Body of pancreas (tissue), 4 donors: Measurements from ENCODE around the gene SLC25A31. TPM values are rescaled to one million over a fixed set of nuclear protein-coding genes. Genes with fewer than 3 reads are reported as not detected.
A peak's percentile ranks its signal among the peaks of the same experiment; 100 is the strongest.

ENCODE experiments used
- ATAC-seq: fragments of 150-250 bp; one replicate; pipeline ENCODE4 v1.9.1; 2016
- DNase-seq, 4 donors: peaks; one replicate each; pipeline ENCODE4 v3.0.0-alpha.2; 2019
- H3K27ac ChIP-seq, 4 donors: fragments of 200-600 bp; sonication (generic); 1 replicate in 3 of 4; 2 replicates in 1 of 4; pipeline versions ENCODE4 v1.5.1 to v1.6.1; 2016 to 2019; ENCODE audit warnings: mild to moderate bottlenecking in 1 of 4, mixed read lengths in 1 of 4, moderate library complexity in 1 of 4
- H3K27me3 ChIP-seq, 2 donors: fragments of 200-600 bp; sonication (generic); one replicate each; pipeline ENCODE4 v1.6.0; 2016; ENCODE audit warnings: mild to moderate bottlenecking in 1 of 2
- H3K36me3 ChIP-seq, 2 donors: fragments of 200-600 bp; sonication (generic); replicated peaks in 1 of 2; 2 replicates each; pipeline ENCODE4 v1.5.1; 2016; ENCODE audit warnings: low read depth in 2 of 2; ENCODE audit not compliant: insufficient read depth in 1 of 2
- H3K4me1 ChIP-seq: fragments of 200-600 bp; sonication (generic); one replicate; pipeline ENCODE4 v1.6.0; 2016
- H3K4me3 ChIP-seq, 2 donors: fragments of 200-600 bp; sonication (generic); 1 replicate in 1 of 2; 2 replicates in 1 of 2; pipeline ENCODE4 v1.5.1; 2016 to 2019
- H3K9me3 ChIP-seq, 3 donors: fragments of 200-600 bp; sonication (generic); 1 replicate in 2 of 3; 2 replicates in 1 of 3; pipeline ENCODE4 v1.5.1; 2016
- POLR2A ChIP-seq, 3 donors: fragments of 450-650 bp; IDR thresholded peaks; one replicate each; pipeline ENCODE4 v1.6.1; 2016; ENCODE audit warnings: antibody characterized with exemption in 3 of 3, mild to moderate bottlenecking in 2 of 3
- WGBS, 2 donors: methylation state at CpG; one replicate each; pipeline ENCODE4 v1.1.5; 2017; 5-methylcytosine and 5-hydroxymethylcytosine counted together
- intact Hi-C: fragments of 100-400 bp; cut with DNase I; formaldehyde crosslinking; loops from one replicate; pipeline ENCODE4 v1.15.1; 2023
- total RNA-seq, 2 donors: library from RNA; depleted of rRNA; stranded (reverse); fragments of >200 nt; gene quantifications; one replicate each; pipeline ENCODE4 v1.1.0, GENCODE V29; 2016
- TF ChIP-seq, protein P1 (sequence below), 7 experiments: fragments of 450-650 bp in 4 of 7; fragments of 200-600 bp in 3 of 7; sonication (generic) in 3 of 7; IDR thresholded peaks; one replicate each; pipeline ENCODE4 v1.5.1; 2016 to 2019; ENCODE audit warnings: antibody characterized with exemption in 7 of 7

Gene SLC25A31
- total RNA-seq, 2 donors from 2014 or later = not detected

- 29 to 31% methylated on average over 9 of the region's 9 CpGs for WGBS, 2 donors
- H3K27ac ChIP-seq = peak overlapping the region; percentile 43 to 92 (median 86)
- ATAC-seq (no peak), DNase-seq (no peak)
- intact Hi-C loops = no loop called here
- no peaks in the 10 kb centered on the region for H3K9me3 ChIP-seq
- H3K4me3 ChIP-seq = peak overlapping the region in 1 of 2 donors; percentile 9
- H3K4me1 ChIP-seq = peaks cover 15% of the 10 kb centered on the region
- H3K36me3 ChIP-seq = no peaks in the 10 kb centered on the region
- no peak for TF ChIP-seq POLR2A (IDR thresholded peaks at IDR 0.05)
- TF ChIP-seq, protein P1, sequence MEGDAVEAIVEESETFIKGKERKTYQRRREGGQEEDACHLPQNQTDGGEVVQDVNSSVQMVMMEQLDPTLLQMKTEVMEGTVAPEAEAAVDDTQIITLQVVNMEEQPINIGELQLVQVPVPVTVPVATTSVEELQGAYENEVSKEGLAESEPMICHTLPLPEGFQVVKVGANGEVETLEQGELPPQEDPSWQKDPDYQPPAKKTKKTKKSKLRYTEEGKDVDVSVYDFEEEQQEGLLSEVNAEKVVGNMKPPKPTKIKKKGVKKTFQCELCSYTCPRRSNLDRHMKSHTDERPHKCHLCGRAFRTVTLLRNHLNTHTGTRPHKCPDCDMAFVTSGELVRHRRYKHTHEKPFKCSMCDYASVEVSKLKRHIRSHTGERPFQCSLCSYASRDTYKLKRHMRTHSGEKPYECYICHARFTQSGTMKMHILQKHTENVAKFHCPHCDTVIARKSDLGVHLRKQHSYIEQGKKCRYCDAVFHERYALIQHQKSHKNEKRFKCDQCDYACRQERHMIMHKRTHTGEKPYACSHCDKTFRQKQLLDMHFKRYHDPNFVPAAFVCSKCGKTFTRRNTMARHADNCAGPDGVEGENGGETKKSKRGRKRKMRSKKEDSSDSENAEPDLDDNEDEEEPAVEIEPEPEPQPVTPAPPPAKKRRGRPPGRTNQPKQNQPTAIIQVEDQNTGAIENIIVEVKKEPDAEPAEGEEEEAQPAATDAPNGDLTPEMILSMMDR (IDR thresholded peaks at IDR 0.05) = no peak
- no peaks in the 10 kb centered on the region for H3K27me3 ChIP-seq
Measured at GRCh38 chr4:127783955-127784770, 54.0 kb downstream of the SLC25A31 start.

DNA sequence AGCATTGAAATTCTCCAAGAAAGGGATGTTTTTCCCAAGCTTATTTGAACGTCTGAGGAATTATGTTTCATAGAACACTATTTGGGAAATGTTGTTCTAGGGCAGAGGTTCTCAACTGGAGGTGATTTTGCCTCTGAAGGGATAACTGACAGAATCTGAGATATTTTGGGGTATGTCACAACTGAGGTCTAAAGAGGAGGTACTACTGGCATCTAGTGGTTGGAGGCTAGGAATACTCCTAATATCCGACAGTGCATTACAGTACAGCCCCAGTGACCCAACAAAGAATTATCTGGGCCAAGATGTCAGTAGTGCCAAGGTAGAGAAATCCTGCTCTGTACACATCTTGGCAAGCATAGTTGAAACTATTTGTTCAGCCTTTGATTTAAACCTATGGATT lies 58.3 kb downstream of the SLC25A31 start:
- Histone ChIP-seq H3K36me3 (no peaks in the 10 kb centered on the region), H3K4me1 (peaks cover 13% of the 10 kb centered on the region), H3K4me3 (no peak overlapping the region), H3K27ac (no peak overlapping the region), H3K27me3 (no peaks in the 10 kb centered on the region), H3K9me3 (no peaks in the 10 kb centered on the region)
- no peak for TF ChIP-seq POLR2A (IDR thresholded peaks at IDR 0.05)
- TF ChIP-seq, protein P1 (IDR thresholded peaks at IDR 0.05) = no peak
- intact Hi-C loops = no loop called here
- 92 to 95% methylated on average over 2 of the region's 2 CpGs for WGBS, 2 donors
- ATAC-seq (no peak), DNase-seq (no peak)

DNA sequence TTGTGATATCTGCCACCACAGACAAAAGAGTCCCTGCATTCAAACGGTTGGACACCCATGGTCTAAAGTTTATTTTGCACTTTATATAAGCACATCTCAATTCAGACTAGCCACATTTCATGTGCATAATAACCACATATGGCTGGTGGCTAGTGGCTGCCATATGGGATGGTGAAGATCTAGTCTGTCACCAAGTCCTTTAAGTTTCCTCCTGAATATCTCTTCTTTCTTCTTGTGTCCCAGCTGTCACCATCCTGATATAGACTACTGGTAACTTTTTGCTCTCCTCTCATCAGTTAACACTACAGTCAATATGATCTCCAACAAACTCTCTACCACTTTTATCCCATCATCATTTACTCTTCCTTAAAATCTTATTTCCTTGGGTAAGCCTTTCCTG lies 61.2 kb downstream of the SLC25A31 start:
- Histone ChIP-seq H3K4me1 (peaks cover 8% of the 10 kb centered on the region), H3K4me3 (no peak overlapping the region), H3K27ac (no peak overlapping the region), H3K9me3 (no peaks in the 10 kb centered on the region), H3K36me3 (no peaks in the 10 kb centered on the region), H3K27me3 (no peaks in the 10 kb centered on the region)
- 63 to 83% methylated on average over 1 of the region's 1 CpG for WGBS, 2 donors
- DNase-seq = no peak
- no peak for ATAC-seq
- TF ChIP-seq, protein P1 (IDR thresholded peaks at IDR 0.05) = no peak
- no peak for TF ChIP-seq POLR2A (IDR thresholded peaks at IDR 0.05)
- intact Hi-C loops = no loop called here

DNA sequence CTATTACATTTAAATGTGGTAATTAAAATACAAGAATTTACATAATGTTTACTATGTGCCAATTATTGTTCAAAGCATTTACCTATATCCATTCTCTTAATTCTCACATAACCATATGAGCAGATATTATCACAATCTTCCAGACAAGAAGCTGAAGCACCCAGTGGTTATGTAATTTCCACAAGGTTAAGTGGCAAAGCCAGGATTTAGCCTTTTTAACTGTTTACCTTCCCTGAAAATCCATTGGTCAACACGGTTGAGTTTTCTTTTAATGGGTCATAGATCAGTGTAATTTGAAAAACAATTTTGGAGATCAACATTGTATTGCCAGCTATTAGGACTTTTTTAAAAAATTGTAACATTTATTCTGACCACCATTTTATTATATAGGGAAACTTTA lies 63.3 kb downstream of the SLC25A31 start:
- DNase-seq (no peak), ATAC-seq (no peak)
- H3K9me3 ChIP-seq = no peaks in the 10 kb centered on the region
- no peak overlapping the region for H3K27ac ChIP-seq
- no peak overlapping the region for H3K4me3 ChIP-seq
- TF ChIP-seq, protein P1 (IDR thresholded peaks at IDR 0.05) = no peak
- TF ChIP-seq POLR2A (IDR thresholded peaks at IDR 0.05) = no peak
- 44 to 52% methylated on average over 1 of the region's 1 CpG for WGBS, 2 donors
- H3K36me3 ChIP-seq = peaks cover 0 to under 1% of the 10 kb centered on the region in 2 donors
- no peaks in the 10 kb centered on the region for H3K27me3 ChIP-seq
- intact Hi-C loops = no loop called here
- peaks cover 8% of the 10 kb centered on the region for H3K4me1 ChIP-seq

- no peak overlapping the region for H3K4me3 ChIP-seq
- ATAC-seq (no peak), DNase-seq (no peak)
- no peak for TF ChIP-seq POLR2A (IDR thresholded peaks at IDR 0.05)
- TF ChIP-seq, protein P1 (IDR thresholded peaks at IDR 0.05) = no peak
- H3K27me3 ChIP-seq = no peaks in the 10 kb centered on the region
- no peak overlapping the region for H3K27ac ChIP-seq
- no peaks in the 10 kb centered on the region for H3K9me3 ChIP-seq
- intact Hi-C loops = no loop called here
- H3K4me1 ChIP-seq = no peaks in the 10 kb centered on the region
- peaks cover 0 to 7% of the 10 kb centered on the region in 2 donors for H3K36me3 ChIP-seq
Measured at GRCh38 chr4:127799711-127800110, 69.5 kb downstream of the SLC25A31 start.
